Measurements from ENCODE around the gene SHROOM3.

The SHROOM3 gene

DNA sequence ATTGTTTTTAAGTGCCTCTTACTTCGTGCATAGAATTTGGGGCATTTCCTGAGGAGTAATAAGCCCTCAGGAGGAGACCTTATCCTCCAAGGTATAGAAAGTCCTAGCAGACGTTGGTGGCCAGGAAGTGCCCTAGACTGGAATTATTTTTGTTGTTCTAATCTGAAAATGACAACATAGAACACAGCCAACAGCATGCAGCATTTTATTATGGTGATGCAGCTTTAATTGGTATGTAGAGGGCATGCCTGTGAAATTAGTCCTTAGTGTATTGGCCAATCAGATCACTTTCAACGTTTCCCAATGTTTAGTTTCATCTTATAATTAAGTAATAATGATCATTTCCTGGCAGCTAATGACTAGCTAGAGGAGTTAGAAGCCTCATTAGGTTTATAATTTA is 199.2 kb downstream of the SHROOM3 start:
- DNase-seq = no peak

DNA sequence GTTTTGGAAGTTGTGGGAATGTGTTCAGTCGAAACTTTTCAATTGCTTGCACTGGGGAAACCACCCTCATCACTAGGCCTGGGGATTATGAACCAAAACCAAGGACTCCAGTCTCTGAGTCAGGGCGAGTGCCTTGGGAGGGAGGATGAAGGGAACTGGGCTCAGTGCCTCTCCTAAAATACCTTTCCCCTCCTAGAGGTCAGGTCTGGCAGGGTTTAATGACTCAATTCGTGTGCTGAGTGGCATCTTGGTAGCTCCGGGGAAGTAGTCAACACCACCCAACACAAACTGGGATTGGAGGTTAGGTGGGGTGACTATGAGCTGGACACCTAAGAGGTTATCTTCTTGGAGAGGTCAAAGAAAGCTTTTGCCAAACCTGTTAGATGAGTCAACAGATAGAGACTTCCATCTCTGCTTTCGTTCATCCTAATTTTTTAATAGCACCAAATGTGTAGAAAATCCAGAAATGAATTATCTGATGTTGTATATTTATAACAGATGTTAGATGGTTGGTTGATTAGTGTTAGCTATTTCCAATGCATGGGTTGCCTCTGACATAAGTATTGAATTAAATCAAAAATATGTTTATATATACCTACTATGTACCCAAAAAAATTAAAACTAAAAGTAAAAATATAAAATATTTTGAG is 202.8 kb downstream of the SHROOM3 start:
- no peak for DNase-seq

DNA sequence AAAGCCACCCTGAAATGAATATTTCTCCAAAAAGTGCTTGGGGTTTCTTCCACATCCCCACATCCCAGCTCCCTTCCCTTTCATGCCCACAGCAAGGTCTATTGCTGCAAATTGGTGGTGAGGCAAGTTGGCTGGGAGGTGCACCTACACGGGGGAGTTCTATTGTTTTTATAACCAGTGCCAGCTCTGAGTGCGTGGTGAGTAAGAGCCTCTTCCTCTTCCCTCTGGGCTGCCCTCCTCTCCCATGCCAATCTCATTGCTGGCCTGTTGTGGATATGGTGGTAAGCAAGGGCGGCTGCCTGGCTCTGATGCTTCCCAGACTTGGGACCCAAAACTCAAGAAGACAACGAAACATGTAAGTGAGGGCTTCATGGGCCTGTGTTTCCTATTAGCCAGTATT is 204.3 kb downstream of the SHROOM3 start:
- no peak for DNase-seq

DNA sequence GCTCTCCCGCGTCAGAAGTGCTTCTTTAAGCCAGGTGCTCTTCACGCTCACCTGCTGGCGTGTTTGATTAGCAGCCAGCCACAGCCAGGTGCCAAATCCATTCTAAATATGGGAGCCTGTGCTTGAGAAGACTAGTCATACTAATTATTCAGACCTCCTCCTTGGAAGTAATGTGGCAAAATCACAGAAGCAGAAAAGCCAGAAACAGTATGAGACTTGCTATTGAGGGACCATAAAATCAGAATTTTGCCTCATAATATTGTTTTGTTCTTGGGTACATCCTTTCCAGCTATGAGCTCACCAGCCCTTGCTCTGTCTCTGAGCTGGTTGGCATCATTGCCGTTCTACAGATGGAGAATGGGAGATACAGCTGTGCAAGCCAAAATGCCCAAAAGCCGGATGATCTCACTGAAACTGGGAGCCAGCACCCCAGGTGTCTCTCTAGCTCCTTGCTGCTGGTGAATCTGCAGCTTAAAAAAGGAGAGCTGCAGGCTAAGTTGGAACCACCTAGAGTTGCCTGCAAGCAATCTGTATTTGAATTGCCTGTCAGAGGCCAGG is 205.4 kb downstream of the SHROOM3 start:
- DNase-seq = no peak

DNA sequence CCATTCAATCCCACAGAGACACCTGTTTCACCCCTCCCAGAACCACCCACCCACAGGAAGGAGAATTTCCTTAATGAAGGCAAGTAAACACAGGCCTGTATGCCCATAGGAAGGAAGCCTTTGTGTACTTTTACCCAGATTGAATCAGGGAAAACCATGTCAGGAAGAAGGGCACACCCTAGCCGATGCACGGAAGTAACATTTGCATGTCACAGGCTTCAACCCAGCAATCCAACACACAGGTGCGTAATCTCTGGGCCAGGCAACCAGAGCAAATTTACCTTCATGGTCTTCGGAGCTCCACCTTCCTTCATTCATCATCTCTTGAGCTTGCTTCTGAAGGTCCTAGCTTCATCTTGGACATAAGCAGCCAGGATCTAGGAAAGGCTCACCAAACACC is 206.3 kb downstream of the SHROOM3 start:
- no peak for DNase-seq

DNA sequence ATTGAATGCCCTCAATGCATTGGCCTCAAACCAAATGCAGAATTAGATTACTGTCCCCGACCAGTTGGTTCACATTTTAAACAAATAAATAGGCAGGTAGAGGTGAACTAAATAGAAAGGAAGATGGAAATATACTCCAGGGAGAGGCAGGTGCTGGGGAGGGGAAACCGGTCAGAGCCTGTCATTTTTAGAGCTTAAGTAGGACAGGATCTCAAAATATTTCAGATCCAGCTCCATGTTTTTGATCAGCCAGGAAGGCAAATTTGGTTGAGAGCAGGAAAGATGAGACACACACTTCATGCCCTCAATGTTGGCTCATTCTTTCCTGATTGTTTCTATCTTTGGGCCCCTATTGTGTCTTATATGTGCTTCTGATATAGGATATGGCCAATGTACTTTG is 206.7 kb downstream of the SHROOM3 start:
- no peak for DNase-seq

DNA sequence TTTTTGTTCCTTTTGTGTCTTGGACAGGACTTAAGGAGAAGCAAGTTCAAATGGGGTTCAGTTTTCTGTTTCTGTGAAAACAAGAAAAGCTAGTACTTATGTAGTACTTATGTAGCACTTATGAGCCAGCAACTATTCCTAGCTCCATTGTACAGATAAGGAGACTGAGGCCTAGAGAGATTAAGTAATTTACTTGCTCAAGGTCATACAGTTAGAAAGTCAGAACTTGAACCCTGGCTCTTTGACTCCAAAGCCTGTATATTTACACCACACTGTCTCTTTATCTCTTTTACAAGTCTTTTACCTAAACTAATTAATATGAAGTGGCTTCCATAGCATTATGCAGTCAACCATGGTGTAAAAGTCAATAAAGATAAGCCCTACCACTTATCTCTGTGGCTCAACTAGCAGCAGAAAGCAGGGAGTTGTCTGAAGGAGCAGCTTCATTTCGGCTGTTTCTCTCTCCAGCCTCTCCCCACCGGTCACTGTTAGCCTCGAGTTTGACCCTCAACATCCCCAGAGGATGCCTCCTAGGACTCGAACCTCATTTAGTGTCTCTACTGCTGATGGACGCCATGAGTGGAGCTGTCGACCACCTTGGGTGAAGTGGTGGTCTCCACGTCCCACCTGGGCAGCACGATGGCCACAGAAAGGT is 209.9 kb downstream of the SHROOM3 start:
- DNase-seq = no peak

DNA sequence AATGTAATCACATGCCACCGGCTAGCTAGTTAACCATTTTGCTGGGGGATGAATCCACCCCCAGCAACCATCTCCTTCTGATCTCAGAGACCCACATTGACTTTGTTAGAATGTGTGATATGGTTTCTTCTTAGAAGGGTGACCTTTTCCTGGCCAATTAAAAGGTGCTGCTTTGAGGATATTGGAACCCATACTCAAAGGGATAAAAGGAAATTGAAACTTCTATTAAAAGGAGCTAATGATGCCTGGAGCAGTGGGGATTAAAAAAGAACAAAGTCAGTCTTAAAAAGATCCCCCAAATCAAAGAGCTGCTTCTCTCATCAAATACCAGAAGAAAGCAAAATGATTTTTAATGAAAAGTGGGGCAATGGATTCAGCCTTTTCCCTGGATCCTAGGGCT is 214.1 kb downstream of the SHROOM3 start:
- DNase-seq = no peak

DNA sequence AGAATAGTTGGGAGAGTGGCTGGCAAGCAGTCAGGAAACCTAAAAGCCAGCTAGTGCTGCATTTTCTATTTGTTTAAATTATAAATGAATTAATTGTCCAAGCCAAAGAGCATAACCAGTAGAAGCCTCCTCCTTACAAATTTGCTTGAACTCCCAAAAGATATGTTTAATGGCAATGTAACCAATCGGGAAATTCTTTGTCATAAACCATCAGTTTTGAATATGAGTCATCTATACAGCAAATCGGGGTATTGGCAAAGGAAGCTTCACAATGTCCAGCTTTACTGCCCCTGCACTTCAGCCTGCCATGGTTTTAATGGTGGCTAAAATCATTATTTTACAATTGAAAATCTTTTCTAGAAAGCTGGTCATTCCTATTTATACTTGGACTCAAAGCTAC is 216.6 kb downstream of the SHROOM3 start:
- no peak for DNase-seq

DNA sequence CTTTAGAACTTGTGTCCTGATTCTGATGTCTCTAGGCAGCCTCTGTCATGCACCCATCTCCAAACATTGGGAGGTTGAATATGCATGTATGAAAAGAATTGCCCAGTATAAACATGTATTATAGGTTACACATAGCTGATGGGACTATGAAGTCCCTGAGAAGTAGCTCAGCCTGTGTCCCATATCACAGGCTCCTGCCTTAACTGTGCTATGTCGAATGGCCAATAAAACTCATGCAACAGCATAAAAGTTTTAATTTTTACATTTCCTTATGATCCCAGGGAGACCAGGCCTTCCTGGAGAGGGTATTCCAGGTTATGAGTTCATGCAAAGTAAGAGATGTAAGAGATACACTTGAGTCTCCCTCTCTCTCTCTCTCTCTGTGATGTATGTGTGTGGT is 217.4 kb downstream of the SHROOM3 start:
- no peak for DNase-seq

DNA sequence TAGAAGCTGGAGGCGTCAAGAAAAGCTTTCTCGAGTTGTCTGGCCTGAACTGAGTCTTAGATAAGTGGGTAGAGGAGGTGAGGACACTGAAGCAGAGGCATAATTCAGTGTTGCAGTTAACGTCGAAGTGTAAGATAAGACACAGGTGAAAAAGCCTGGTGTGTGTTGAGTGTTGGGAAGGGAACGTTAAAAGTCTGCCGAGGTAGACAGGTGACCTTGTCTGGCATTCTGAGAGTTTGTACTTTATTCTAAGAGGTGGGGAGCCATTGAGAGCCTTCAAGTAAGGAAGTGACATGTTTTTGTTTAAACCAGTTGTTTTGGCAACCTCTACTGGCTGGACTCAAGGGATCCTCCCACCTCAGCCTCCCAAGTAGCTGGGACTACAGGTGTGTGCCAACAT is 219.1 kb downstream of the SHROOM3 start:
- DNase-seq = no peak

DNA sequence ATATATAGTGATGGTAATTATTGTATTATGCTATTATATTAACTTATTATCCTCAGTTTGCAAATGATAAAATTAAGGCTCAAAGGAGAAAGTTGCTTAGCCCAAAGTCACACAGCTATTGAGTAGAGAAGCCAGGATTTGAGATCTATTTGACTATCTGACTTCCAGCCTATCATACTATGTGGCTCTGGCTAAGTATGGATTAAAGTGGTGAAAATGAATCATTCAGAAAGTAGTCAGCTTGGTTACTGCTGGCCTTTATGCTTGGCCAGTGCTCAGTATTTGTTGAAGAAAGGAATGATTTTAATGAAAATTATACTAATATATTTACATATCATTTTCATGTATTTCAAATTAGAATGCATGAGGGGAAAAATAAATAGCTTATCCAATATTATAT is 219.8 kb downstream of the SHROOM3 start:
- DNase-seq = no peak

DNA sequence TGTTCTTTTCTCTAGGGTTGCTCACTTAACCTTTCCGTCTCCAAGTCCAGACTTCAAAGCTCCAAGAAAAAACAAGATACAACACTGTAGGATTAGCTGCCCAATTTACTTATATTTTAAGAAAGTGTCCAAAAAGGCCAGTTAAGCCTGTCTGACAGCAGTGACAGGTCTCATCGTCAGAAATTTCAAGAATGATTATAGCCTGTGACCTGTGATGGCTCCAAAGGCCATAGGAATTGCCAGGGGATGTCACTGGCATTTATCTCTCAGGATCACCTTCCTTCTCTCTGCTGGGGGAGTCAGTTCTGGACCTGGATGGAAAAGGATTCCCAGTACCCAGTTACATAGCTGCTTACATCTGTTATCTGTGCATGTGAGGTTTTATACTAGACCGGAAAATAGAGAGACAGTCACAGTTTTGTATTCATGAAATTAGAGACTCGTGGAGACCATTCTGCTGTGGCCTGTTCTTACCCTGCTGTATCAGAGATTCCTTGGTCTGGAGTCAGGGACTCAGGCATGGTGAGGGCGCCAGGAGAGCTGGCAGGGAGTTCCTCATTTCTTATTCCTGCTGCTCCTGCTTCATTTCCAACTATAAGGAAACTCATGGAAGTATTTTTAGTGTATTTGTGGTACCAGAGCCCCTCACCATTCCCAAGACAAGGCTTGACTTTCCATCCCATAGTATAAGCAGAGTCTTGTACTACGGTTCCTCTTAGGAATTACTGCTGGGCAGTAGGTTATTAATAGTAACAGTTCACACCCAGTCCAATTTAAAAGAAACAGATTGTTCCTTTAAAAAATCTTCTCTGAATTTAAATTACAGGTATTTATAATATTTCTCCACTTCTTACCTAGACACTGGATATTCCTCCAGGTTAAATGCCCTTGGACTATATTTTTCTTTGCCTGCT is 220.8 kb downstream of the SHROOM3 start:
- no peak for DNase-seq

DNA sequence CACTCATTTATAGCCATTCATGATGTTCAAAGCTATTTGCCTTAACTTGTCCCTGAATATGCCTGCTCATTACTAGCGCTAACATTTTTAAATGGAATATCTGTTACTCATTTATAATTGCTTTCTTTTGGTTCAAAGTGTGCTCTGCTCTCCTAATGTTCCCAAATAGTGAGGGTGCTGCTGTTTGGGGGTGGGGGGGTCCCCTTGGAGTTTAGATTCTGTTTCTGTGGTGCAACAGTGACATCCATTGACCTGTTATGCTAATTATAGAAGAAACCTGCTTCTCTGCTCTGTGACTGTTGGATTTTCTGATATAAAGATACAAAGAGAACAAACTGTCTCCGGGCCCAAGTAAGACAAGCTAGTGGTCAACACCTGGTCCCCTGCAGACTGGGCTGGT is 222.4 kb downstream of the SHROOM3 start:
- DNase-seq = no peak

DNA sequence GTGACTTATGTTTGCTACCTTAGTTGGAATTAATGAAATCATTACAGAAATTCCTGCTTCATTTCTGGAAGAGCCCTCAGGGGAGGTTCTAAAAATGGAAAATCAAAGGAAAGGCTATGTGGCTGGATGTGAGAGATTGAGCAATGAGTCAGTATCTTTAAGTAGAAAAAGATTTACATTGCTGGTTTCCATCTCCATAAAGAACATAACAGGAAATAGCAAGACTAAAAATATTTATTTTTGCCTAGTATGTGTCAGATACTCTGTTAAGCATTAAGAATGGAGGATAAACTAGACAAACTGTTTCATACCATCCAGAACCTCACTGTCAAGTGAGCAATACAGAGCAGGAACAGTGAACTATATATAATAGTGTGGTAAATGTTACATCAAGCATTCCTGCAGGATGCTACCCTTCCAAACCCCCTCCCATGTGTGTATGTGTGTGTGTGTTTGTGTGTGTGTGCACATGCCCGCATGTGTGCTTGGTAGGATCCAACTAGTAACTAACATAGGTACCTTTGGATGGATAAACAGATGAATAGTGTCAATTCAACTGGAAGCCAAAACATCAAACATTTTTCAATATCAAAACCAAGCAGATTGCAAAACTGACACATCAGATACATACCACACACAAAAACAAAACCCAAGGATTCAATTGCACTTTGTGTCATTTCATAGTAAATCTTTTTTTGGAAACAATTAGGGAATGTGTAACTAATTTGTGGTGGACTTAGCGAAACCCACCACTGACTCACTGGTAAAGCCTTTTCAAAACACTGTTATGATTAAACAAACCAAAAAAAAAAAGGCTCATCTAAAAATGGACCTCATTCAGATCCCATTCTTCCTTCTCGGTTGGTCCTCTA is 223.4 kb downstream of the SHROOM3 start:
- DNase-seq = no peak

DNA sequence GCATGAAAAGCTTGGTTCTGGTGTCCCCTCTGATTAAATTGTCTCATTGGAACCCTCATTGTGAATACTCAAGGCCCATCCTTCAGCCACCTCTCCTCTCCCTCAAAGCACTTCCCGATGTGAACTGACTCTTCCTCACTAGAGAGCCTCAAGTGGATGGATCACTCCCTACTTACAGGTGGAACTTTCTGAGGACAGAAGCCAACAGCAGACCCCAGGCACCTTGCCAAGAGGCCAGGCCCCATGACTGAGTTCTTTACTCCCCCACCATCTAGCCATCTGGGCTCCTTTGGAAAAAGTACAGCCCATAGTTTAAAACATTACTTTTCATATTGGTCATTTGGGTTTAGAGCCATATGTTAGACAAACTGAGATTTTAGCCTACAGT is 224.1 kb downstream of the SHROOM3 start:
- DNase-seq = no peak

DNA sequence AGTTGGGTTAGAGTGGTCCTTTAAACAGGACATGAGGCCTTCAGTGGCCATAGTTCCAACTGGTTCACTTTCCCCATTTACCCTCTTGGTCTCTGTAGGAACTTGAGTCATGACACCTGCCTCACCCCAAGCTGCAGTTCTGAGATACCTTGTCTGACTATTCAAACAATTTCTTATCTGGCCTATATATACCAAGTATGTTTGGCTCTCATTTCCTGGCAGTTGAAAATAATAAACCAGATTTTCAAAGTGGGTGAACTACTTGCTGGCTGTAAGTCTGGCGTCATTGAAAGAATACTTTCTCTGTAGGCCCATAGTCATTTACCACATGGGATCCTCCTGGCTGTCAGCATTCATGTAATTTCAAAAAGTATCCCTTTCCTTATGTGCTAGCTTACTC is 228.8 kb downstream of the SHROOM3 start:
- no peak for DNase-seq

DNA sequence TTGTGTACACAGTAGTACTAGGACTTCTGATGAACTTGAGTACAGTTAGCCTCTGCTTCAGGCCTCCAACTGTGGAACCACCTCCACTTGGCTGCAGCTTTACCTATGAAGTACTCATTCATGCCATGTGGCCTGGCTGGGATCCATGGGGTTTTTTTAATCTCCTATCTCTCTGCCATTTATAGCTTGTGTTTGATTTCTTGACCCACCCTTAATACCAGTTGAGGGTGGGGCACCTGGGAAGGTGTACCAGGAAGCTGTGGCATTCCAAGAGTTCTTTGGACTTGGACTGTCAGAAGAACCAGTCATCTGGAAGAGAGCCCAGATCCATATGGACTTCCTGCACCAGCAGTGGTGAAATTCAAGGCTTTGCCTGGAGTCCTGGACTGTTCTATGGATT is 230.1 kb downstream of the SHROOM3 start:
- DNase-seq = no peak

DNA sequence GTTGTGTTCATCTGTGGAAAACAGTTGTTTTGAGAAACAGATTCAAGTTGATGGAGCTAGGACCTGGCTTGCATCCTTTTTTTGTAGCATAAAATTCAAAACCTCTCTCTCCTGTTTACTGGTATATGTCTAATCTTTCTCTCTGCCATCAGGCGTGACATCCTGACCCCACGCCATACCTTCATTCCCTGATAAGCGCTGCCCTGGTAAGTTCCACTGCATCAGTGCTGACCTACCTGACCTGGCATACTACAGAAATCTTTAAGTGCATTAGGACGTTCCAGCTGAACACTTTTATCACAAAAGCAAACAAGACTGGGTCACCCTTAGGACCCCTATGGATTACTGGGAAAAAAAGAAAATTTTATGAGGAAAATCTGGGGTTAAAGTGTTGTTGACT is 230.7 kb downstream of the SHROOM3 start:
- DNase-seq = no peak

DNA sequence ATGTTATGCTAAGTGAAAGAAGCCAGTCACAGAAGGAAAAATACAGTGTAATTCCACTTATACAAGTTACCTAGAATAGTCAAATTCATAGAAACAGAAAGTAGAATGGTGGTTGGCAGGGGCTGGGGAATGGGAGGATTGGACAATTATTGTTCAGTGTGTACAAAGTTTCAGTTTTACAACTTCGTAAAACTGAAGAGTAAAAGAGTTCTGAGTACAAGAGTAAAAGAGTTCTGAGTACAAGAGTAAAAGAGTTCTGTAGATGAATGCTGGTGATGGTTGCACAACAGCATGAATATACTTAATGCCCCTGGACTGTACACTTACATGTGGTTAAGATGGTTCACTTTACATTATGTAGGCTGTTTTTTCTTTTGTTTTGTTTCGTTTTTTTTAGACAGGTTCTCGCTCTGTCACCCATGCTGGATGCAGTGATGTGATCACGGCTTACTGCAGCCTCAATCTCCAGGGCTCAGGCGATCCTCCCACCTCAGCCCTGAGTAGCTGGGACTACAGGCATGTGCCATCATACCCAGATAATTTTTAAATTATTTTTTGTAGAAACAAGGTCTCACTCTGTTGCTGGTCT is 232.0 kb downstream of the SHROOM3 start:
- no peak for DNase-seq

DNA sequence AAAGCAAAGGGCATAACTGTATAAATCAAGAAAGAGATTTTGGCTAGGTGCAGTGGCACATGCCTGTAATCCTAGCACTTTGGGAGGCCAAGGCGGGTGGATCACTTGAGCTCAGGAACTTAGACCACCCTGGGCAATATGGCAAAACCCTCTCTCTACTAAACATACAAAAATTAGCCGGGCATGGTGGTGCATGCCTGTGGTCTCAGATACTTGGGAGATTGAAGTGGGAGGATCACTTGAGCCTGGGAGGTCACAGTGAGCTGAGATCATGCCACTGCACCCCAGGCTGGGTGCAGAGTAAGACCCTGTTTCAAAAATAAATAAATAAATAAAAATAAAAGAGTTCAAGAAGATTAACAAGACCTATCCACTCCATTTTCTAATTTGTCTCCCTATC is 235.6 kb downstream of the SHROOM3 start:
- DNase-seq = no peak

DNA sequence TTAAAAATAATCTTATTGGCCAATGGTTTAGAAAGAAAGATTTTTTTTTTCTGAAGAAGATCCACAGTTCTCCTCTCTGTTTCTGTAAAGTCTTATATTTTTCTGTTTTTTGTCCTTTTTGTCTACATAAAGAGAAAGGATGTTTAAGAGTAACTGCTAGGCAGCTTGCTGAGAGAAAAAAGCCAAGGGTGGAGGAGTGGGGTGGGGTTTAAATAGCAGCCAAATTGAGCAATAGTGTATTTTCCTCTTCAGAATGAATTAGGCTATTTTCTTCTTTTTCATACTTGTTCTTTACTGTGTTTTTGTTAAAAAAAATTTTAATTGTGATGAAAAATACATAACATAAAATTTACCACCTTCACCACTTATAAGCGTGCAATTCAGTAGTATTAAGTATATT is 238.3 kb downstream of the SHROOM3 start:
- DNase-seq = no peak

All from stimulated activated CD4-positive, alpha-beta T cell treated with anti-CD3 and anti-CD28 coated beads, Interleukin-15, amount 100 ng/mL, for 24 hours (primary cell).